ENCODE data around the gene SPINT1. TPM values are rescaled to one million over a fixed set of nuclear protein-coding genes. Genes with fewer than 3 reads are reported as not detected.

Gene SPINT1
- total RNA-seq, 1 donor = 4.2 TPM

DNA sequence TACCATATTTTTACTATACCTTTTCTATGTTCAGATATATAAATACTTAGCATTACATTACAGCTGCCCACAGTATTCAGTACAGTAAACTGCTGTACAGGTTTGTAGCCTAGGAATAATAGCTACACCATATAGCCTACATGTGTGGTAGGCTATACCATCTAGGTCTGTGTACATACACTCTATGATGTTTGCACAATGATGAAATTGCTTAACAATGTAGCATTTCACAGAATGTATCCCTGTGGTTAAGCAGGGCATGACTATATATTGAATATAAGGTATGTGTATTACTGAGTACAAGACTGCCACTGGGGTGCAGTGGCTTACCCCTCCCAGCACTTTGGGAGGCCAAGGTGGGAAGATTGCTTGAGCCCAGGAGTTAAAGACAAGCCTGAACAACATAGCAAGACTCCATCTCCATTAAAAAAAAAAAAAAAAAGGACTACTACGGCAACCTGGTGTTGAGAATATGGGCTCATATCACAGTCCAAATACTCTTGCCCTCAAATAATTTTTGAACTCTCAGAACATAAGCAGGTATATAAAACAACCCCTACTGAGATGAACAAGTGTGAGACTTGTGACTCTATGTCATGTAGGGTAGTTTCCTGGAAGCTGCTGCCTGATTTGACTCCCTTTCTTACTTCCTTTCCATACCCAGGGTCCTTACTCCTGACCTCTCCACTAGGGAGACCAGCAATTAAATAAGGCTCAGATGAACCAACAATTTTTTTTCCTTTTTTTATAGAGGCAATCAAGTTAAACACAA is 20.1 kb upstream of the SPINT1 start:
- H3K9me3 ChIP-seq (ENCODE audit: low read depth, low read length) = no peaks in the 10 kb centered on the region
- H3K27me3 ChIP-seq (ENCODE audit: insufficient read depth, low read length) = no peaks in the 10 kb centered on the region
- H3K4me3 ChIP-seq (ENCODE audit: low read length) = no peak overlapping the region
- no peaks in the 10 kb centered on the region for H3K4me1 ChIP-seq (ENCODE audit: insufficient read depth, low read length)

GRCh38 chr15:40825661-40826422 is 18.0 kb upstream of the SPINT1 start:
- H3K27me3 ChIP-seq (ENCODE audit: insufficient read depth, low read length) = no peaks in the 10 kb centered on the region
- H3K9me3 ChIP-seq (ENCODE audit: low read depth, low read length) = no peaks in the 10 kb centered on the region
- H3K4me1 ChIP-seq (ENCODE audit: insufficient read depth, low read length) = no peaks in the 10 kb centered on the region
- H3K4me3 ChIP-seq (ENCODE audit: low read length) = no peak overlapping the region

GRCh38 chr15:40826423-40827075 is 17.3 kb upstream of the SPINT1 start:
- no peaks in the 10 kb centered on the region for H3K27me3 ChIP-seq (ENCODE audit: insufficient read depth, low read length)
- no peak overlapping the region for H3K4me3 ChIP-seq (ENCODE audit: low read length)
- H3K9me3 ChIP-seq (ENCODE audit: low read depth, low read length) = no peaks in the 10 kb centered on the region
- H3K4me1 ChIP-seq (ENCODE audit: insufficient read depth, low read length) = no peaks in the 10 kb centered on the region

DNA sequence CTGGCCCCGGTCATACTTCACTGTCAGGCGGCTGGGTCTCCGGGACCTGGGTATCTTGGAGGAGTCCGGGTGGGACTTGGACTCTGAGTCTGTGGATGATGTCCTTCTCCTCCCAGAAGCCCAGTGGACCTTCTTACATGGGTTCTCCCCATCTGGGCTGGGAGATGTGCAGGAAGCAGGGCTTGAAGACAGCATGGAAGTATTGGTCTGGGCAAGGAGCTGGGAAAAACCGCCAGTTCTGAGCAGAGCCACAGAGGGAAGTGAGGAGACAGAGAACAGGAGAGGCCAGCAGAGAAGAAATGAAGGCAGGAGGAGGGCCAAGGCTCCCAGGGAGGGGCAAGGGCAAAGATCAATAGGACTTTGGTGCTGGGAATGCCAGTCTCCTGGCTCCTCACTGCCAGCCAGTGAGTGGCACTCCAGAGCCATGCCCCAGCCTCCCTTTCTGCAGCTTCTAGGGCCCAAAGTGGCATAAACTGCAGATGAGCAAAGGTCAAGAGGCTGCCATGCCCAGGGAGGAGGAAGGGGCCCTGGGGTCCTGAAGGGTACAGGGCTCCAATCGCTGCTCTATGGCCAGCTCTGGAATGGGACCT is 15.3 kb upstream of the SPINT1 start, which contains the start of gene PPP1R14D:
Gene PPP1R14D, minus strand, starts transcription at position 262 of the 590 bp plus-strand sequence. Its CDS starts 67 bp downstream, at position 195.
- H3K4me1 ChIP-seq (ENCODE audit: insufficient read depth, low read length) = no peaks in the 10 kb centered on the region
- H3K9me3 ChIP-seq (ENCODE audit: low read depth, low read length) = no peaks in the 10 kb centered on the region
- no peak within 1 kb of the TSS for H3K4me3 ChIP-seq (ENCODE audit: low read length)
- no peaks in the 10 kb centered on the region for H3K27me3 ChIP-seq (ENCODE audit: insufficient read depth, low read length)

GRCh38 chr15:40829115-40829514 is 14.7 kb upstream of the SPINT1 start:
- no peak overlapping the region for H3K4me3 ChIP-seq (ENCODE audit: low read length)
- H3K27me3 ChIP-seq (ENCODE audit: insufficient read depth, low read length) = no peaks in the 10 kb centered on the region
- no peaks in the 10 kb centered on the region for H3K9me3 ChIP-seq (ENCODE audit: low read depth, low read length)
- H3K4me1 ChIP-seq (ENCODE audit: insufficient read depth, low read length) = no peaks in the 10 kb centered on the region

GRCh38 chr15:40830884-40831283 is 13.0 kb upstream of the SPINT1 start:
- no peaks in the 10 kb centered on the region for H3K4me1 ChIP-seq (ENCODE audit: insufficient read depth, low read length)
- H3K27me3 ChIP-seq (ENCODE audit: insufficient read depth, low read length) = no peaks in the 10 kb centered on the region
- no peaks in the 10 kb centered on the region for H3K9me3 ChIP-seq (ENCODE audit: low read depth, low read length)
- no peak overlapping the region for H3K4me3 ChIP-seq (ENCODE audit: low read length)

DNA sequence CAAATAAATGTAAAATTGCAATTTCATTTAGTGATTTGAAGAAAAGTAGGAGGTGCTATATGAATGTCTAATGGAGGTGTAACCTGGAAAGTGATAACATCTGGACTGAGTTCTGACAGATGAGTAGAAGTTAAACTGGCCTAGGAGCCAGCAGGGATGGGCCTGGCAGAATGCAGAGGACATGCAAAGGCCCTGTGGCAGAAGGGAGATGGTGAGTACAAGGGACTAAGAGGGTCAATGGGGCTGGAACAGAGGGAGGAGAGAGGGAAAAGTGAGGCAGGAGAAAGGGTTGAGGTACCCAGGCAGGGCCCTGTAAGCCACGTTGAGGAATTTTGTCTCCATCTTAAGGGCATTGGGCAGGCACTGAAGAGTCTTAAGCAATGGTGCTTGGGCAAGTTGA is 12.0 kb upstream of the SPINT1 start:
- Histone ChIP-seq H3K4me1 (ENCODE audit: insufficient read depth, low read length) (no peaks in the 10 kb centered on the region), H3K27me3 (ENCODE audit: insufficient read depth, low read length) (no peaks in the 10 kb centered on the region), H3K4me3 (ENCODE audit: low read length) (no peak overlapping the region), H3K9me3 (ENCODE audit: low read depth, low read length) (no peaks in the 10 kb centered on the region)

GRCh38 chr15:40832903-40833302 is 10.9 kb upstream of the SPINT1 start:
- H3K9me3 ChIP-seq (ENCODE audit: low read depth, low read length) = no peaks in the 10 kb centered on the region

GRCh38 chr15:40836020-40836419 is 7.8 kb upstream of the SPINT1 start:
- Histone ChIP-seq H3K9me3 (ENCODE audit: low read depth, low read length) (no peaks in the 10 kb centered on the region), H3K4me1 (ENCODE audit: insufficient read depth, low read length) (no peaks in the 10 kb centered on the region), H3K4me3 (ENCODE audit: low read length) (no peak overlapping the region), H3K27me3 (ENCODE audit: insufficient read depth, low read length) (no peaks in the 10 kb centered on the region)

More at GRCh38 chr15:40832903-40833302, 10.9 kb upstream of the SPINT1 start:
- Histone ChIP-seq H3K4me1 (ENCODE audit: insufficient read depth, low read length) (no peaks in the 10 kb centered on the region), H3K4me3 (ENCODE audit: low read length) (no peak overlapping the region), H3K27me3 (ENCODE audit: insufficient read depth, low read length) (no peaks in the 10 kb centered on the region)

GRCh38 chr15:40838756-40839155 is 5.1 kb upstream of the SPINT1 start:
- Histone ChIP-seq H3K9me3 (ENCODE audit: low read depth, low read length) (no peaks in the 10 kb centered on the region), H3K4me3 (ENCODE audit: low read length) (no peak overlapping the region), H3K4me1 (ENCODE audit: insufficient read depth, low read length) (peaks cover 4% of the 10 kb centered on the region), H3K27me3 (ENCODE audit: insufficient read depth, low read length) (peaks cover 10% of the 10 kb centered on the region)

DNA sequence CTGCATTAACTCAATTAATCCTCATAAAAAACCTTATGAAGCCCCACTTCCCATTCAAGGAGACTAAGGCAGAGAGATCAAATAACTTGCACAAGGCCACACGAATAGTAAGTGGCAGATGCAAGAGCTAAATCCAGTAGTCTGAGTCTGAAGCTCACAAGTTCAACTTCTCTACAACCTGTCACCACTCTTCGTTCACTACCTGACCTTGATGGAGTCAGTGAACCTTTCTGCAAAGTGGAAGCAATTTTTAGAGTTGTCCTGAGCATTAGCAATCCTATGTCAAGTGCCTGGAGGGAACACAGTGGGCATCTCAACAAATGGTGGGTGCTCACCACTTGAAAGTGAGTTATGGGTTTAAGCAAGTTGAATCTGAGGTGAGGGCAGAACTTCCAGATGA is 2.1 kb upstream of the SPINT1 start:
- H3K27me3 ChIP-seq (ENCODE audit: insufficient read depth, low read length) = peaks cover 10% of the 10 kb centered on the region
- no peak overlapping the region for H3K4me3 ChIP-seq (ENCODE audit: low read length)
- peaks cover 28% of the 10 kb centered on the region for H3K4me1 ChIP-seq (ENCODE audit: insufficient read depth, low read length)
- H3K9me3 ChIP-seq (ENCODE audit: low read depth, low read length) = no peaks in the 10 kb centered on the region

DNA sequence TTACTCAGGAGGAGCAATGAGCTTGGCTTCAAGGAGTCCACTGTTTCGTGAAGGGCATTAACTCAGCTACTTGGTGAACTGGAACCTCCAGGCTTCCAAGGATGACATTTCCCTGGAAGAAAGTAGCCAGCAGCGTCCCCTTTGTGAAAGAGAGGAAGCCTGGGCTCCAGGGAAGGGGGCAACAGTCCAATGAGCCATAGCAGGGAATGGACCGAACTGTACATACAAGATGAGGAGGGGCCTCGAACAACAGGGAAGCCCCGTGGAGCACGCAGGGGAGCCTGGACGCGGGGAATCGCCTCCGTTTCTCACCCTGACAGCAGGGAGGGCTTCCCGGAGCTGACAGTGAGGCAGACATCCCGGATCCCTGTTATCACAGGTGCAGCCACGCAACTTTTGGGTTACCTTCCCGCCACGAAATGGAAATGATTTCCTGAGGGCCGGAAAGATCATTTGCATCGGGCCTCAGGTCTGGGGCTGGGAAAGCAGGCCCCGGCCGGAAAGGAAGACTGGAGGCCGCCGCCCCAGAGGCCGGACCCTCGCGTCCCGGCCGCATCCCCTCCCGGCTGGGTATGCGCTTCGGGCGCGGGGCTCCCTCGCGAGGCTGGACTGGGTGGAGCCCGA is 475 bp upstream of the SPINT1 start:
- Histone ChIP-seq H3K4me1 (ENCODE audit: insufficient read depth, low read length) (peaks cover 43% of the 10 kb centered on the region), H3K4me3 (ENCODE audit: low read length) (peak overlapping the region; percentile 49), H3K27me3 (ENCODE audit: insufficient read depth, low read length) (peaks cover 10% of the 10 kb centered on the region), H3K9me3 (ENCODE audit: low read depth, low read length) (no peaks in the 10 kb centered on the region)

DNA sequence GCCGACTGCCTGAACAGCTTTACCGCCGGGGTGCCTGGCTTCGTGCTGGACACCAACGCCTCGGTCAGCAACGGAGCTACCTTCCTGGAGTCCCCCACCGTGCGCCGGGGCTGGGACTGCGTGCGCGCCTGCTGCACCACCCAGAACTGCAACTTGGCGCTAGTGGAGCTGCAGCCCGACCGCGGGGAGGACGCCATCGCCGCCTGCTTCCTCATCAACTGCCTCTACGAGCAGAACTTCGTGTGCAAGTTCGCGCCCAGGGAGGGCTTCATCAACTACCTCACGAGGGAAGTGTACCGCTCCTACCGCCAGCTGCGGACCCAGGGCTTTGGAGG is 815 bp downstream of the SPINT1 start:
- peaks cover 43% of the 10 kb centered on the region for H3K4me1 ChIP-seq (ENCODE audit: insufficient read depth, low read length)
- peak overlapping the region; percentile 49 for H3K4me3 ChIP-seq (ENCODE audit: low read length)
- no peaks in the 10 kb centered on the region for H3K9me3 ChIP-seq (ENCODE audit: low read depth, low read length)
- H3K27me3 ChIP-seq (ENCODE audit: insufficient read depth, low read length) = peaks cover 10% of the 10 kb centered on the region

DNA sequence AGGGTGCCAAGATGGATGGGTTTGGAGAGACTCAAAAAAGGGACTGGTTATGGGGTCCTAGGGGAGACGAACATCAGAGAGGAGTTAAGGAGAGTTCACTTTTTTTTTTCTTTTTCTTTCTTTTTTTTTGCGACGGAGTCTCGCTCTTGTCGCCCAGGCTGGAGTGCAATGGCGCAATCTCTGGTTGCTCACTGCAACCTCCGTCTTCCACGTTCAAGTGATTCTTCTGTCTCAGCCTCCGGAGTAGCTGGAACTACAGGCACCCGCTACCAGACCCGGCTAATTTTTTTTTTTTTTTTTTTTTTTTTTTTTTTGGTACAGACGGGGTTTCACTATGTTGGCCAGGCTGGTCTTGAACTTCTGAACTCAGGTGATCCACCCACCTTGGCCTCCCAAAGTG is 1.2 kb downstream of the SPINT1 start:
- Histone ChIP-seq H3K4me3 (ENCODE audit: low read length) (peak overlapping the region; percentile 49), H3K27me3 (ENCODE audit: insufficient read depth, low read length) (peaks cover 10% of the 10 kb centered on the region), H3K4me1 (ENCODE audit: insufficient read depth, low read length) (peaks cover 43% of the 10 kb centered on the region), H3K9me3 (ENCODE audit: low read depth, low read length) (no peaks in the 10 kb centered on the region)

Measured in mononuclear cell (primary cell).